ENCODE data around the gene ATF7IP2. TPM values are rescaled to one million over a fixed set of nuclear protein-coding genes. Genes with fewer than 3 reads are reported as not detected.
"Not testable (repeated sequence)": the region's sequence is repeated elsewhere in the genome, so short reads cannot be mapped to it uniquely, and the experiment has no call there.

Gene ATF7IP2
- total and polyA plus RNA-seq, 12 donors, result 19.4 to 62.6 (median 35.8) TPM

GRCh38 chr16:10453159-10453510 is 67.3 kb downstream of the ATF7IP2 start:
- TF ChIP-seq, protein P1, sequence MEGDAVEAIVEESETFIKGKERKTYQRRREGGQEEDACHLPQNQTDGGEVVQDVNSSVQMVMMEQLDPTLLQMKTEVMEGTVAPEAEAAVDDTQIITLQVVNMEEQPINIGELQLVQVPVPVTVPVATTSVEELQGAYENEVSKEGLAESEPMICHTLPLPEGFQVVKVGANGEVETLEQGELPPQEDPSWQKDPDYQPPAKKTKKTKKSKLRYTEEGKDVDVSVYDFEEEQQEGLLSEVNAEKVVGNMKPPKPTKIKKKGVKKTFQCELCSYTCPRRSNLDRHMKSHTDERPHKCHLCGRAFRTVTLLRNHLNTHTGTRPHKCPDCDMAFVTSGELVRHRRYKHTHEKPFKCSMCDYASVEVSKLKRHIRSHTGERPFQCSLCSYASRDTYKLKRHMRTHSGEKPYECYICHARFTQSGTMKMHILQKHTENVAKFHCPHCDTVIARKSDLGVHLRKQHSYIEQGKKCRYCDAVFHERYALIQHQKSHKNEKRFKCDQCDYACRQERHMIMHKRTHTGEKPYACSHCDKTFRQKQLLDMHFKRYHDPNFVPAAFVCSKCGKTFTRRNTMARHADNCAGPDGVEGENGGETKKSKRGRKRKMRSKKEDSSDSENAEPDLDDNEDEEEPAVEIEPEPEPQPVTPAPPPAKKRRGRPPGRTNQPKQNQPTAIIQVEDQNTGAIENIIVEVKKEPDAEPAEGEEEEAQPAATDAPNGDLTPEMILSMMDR (IDR thresholded peaks at IDR 0.05), result no peak
- no peak for DNase-seq
- WGBS, 2 donors, result 96 to 97% methylated on average over 6 of the region's 6 CpGs
- no peak overlapping the region for H3K27ac ChIP-seq
- H3K4me3 ChIP-seq, result no peak overlapping the region
- H3K4me1 ChIP-seq, result no peaks in the 10 kb centered on the region
- H3K36me3 ChIP-seq, result peaks cover 0 to 89% (median 25%) of the 10 kb centered on the region in 9 donors
- H3K27me3 ChIP-seq, result no peaks in the 10 kb centered on the region
- ATAC-seq, result no peak
- peaks cover 0 to 31% (median 14%) of the 10 kb centered on the region in 11 donors for H3K9me3 ChIP-seq
- intact Hi-C loops (cut with DNase I), result no loop called here

GRCh38 chr16:10465821-10466220 is 80.0 kb downstream of the ATF7IP2 start:
- Histone ChIP-seq H3K4me1 (peaks cover 0 to 8% (median 0%) of the 10 kb centered on the region in 9 donors), H3K4me3 (no peak overlapping the region), H3K27ac (no peak overlapping the region), H3K36me3 (peaks cover 0 to 86% (median 3%) of the 10 kb centered on the region in 9 donors), H3K27me3 (no peaks in the 10 kb centered on the region), H3K9me3 (no peaks in the 10 kb centered on the region)
- TF ChIP-seq, protein P1 (IDR thresholded peaks at IDR 0.05), result no peak
- intact Hi-C loops (cut with DNase I), result no loop called here
- ATAC-seq, result no peak
- WGBS, 2 donors, result 98 to 100% methylated on average over 2 of the region's 2 CpGs
- DNase-seq, result no peak

DNA sequence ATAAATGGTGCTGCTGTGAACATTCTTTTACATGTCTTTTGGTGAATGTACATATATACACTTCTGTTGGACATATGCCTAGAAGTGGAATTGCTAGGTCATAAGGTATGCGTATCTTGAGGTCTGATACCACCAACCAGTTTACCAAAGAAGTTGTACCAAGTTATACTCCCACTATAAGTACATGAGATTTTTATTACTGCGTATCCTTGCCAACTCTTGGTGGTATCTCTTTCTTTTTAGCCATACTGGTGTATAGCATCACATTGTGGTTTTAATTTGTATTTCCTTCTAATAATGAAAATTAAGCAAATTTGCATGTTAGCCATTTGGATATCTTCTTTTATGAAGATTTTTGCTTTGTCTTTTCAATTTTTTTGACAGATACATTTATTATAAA is 80.5 kb downstream of the ATF7IP2 start:
- ATAC-seq, result no peak
- no peak overlapping the region for H3K27ac ChIP-seq
- no peak for DNase-seq
- peaks cover 0 to 8% (median 0%) of the 10 kb centered on the region in 9 donors for H3K4me1 ChIP-seq
- TF ChIP-seq, protein P1 (IDR thresholded peaks at IDR 0.05), result no peak
- peaks cover 0 to 81% (median 3%) of the 10 kb centered on the region in 9 donors for H3K36me3 ChIP-seq
- intact Hi-C loops (cut with DNase I), result no loop called here
- H3K4me3 ChIP-seq, result no peak overlapping the region
- no peaks in the 10 kb centered on the region for H3K27me3 ChIP-seq
- H3K9me3 ChIP-seq, result no peaks in the 10 kb centered on the region
- WGBS, 2 donors, result 99 to 100% methylated on average over 2 of the region's 2 CpGs

DNA sequence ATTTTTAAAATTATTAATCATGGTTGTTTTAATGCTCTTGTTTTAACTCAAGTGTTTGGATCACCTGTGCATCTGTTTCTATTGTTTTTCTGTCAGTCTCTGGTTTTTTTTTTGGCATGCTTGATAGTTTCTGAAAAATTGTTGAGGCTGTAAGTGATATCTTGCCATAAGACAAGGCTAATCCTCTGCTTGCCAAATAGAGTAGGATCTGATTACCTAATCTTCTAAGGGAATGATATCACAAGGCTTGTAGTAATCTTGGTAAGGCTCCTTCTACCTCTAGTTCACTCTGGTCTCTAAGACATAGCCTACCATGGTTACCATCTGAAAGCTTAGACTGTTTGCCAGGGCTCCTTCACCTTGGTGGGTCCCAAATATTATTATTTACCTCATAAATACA is 81.0 kb downstream of the ATF7IP2 start:
- Histone ChIP-seq H3K36me3 (peaks cover 0 to 75% (median 3%) of the 10 kb centered on the region in 9 donors), H3K4me3 (no peak overlapping the region), H3K4me1 (peaks cover 0 to 8% (median 0%) of the 10 kb centered on the region in 9 donors), H3K27me3 (no peaks in the 10 kb centered on the region), H3K9me3 (no peaks in the 10 kb centered on the region), H3K27ac (no peak overlapping the region)
- ATAC-seq, result no peak
- DNase-seq, result no peak
- TF ChIP-seq, protein P1 (IDR thresholded peaks at IDR 0.05), result no peak
- intact Hi-C loops (cut with DNase I), result no loop called here

DNA sequence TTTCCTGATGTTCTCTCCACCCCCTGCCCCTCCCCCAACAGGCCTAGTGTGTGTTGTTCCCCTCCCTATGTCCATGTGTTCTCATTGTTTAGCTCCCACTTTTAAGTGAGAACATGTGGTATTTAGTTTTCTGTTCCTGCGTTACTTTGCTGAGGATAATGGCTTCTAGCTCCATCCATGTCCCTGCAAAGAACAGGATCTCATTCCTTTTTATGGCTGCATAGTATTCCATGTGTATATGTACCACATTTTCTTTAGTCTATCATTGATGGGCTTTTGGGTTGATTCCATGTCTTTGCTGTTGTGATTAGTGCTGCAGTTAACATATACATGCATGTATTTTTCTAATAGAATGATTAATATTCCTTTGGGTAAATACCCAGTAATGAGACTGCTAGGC is 90.8 kb downstream of the ATF7IP2 start:
- Histone ChIP-seq H3K36me3 (peaks cover 0 to 69% (median 19%) of the 10 kb centered on the region in 9 donors), H3K9me3 (peaks cover 0 to 29% (median 0%) of the 10 kb centered on the region in 11 donors)
- H3K27ac ChIP-seq; ATAC-seq; H3K4me3 ChIP-seq; H3K4me1 ChIP-seq; DNase-seq; H3K27me3 ChIP-seq; intact Hi-C loops (cut with DNase I): not testable (repeated sequence)
- WGBS, 2 donors, result 96 to 100% methylated on average over 1 of the region's 1 CpG
